H9 (cell line): ENCODE results near the gene LPP. TPM values are rescaled to one million over a fixed set of nuclear protein-coding genes. Genes with fewer than 3 reads are reported as not detected.

Source experiments
- DNase-seq: peaks from one replicate; pipeline ENCODE4 v3.0.0-alpha.2; 2017
- H2AFZ ChIP-seq: one replicate; pipeline ENCODE4 v1.6.1; 2013; ENCODE audit warnings: mild to moderate bottlenecking, low read length, control low read depth, moderate library complexity
- H2AK5ac ChIP-seq: 2 replicates; pipeline ENCODE4 v1.6.1; 2013; ENCODE audit warnings: low read length, control low read depth, mixed read lengths; ENCODE audit not compliant: insufficient read length
- H2BK120ac ChIP-seq: one replicate; pipeline ENCODE4 v1.6.1; 2013; ENCODE audit warnings: low read depth, mild to moderate bottlenecking, low read length, control low read depth, inconsistent platforms; ENCODE audit not compliant: poor library complexity, severe bottlenecking
- H2BK12ac ChIP-seq: 2 replicates; pipeline ENCODE4 v1.6.1; 2013; ENCODE audit warnings: low read length, control low read depth, mixed read lengths, low read depth; ENCODE audit not compliant: insufficient read length
- H2BK15ac ChIP-seq: 2 replicates; pipeline ENCODE4 v1.6.1; 2013; ENCODE audit warnings: low read depth, low read length, control low read depth
- H2BK20ac ChIP-seq: one replicate; pipeline ENCODE4 v1.6.1; 2013; ENCODE audit warnings: low read depth, mild to moderate bottlenecking, low read length, control low read depth, inconsistent platforms; ENCODE audit not compliant: poor library complexity, severe bottlenecking
- H2BK5ac ChIP-seq: 2 replicates; pipeline ENCODE4 v1.6.1; 2013; ENCODE audit warnings: low read length, control low read depth, mixed read lengths; ENCODE audit not compliant: insufficient read length
- H3K14ac ChIP-seq: 2 replicates; pipeline ENCODE4 v1.6.1; 2013; ENCODE audit warnings: low read length, control low read depth; ENCODE audit not compliant: insufficient read depth
- H3K18ac ChIP-seq: 2 replicates; pipeline ENCODE4 v1.6.1; 2013; ENCODE audit warnings: low read depth, mild to moderate bottlenecking, mixed read lengths, low read length, control low read depth; ENCODE audit not compliant: insufficient read length
- H3K23ac ChIP-seq: 2 replicates; pipeline ENCODE4 v1.6.1; 2013; ENCODE audit warnings: low read length, control low read depth, mixed read lengths, low read depth; ENCODE audit not compliant: insufficient read length
- H3K23me2 ChIP-seq: 2 replicates; pipeline ENCODE4 v1.6.1; 2013; ENCODE audit warnings: low read depth, mild to moderate bottlenecking, mixed read lengths, low read length, control low read depth; ENCODE audit not compliant: insufficient read length, poor library complexity, severe bottlenecking
- H3K27ac ChIP-seq: 2 replicates; pipeline ENCODE4 v1.5.1; 2013; ENCODE audit warnings: low read length, control low read depth, mixed read lengths, low read depth; ENCODE audit not compliant: insufficient read length
- H3K27me3 ChIP-seq: 2 replicates; pipeline ENCODE4 v1.6.1; 2013; ENCODE audit warnings: low read length, control low read depth, inconsistent platforms; ENCODE audit not compliant: insufficient read depth
- H3K4ac ChIP-seq: 2 replicates; pipeline ENCODE4 v1.6.1; 2013; ENCODE audit warnings: low read depth, mild to moderate bottlenecking, control low read depth, inconsistent platforms, low read length, moderate library complexity
- H3K4me1 ChIP-seq: 2 replicates; pipeline ENCODE4 v1.6.1; 2013; ENCODE audit warnings: low read length, control low read depth, inconsistent platforms; ENCODE audit not compliant: insufficient read depth
- H3K4me2 ChIP-seq: 2 replicates; pipeline ENCODE4 v1.6.1; 2013; ENCODE audit warnings: low read length, control low read depth, mixed read lengths; ENCODE audit not compliant: insufficient read length, insufficient read depth
- H3K56ac ChIP-seq: 2 replicates; pipeline ENCODE4 v1.6.1; 2013; ENCODE audit warnings: low read depth, mild to moderate bottlenecking, mixed read lengths, low read length, control low read depth; ENCODE audit not compliant: insufficient read length
- H3K79me1 ChIP-seq: 2 replicates; pipeline ENCODE4 v1.6.1; 2013; ENCODE audit warnings: low read depth, mild to moderate bottlenecking, moderate library complexity, low read length, control low read depth, inconsistent platforms; ENCODE audit not compliant: insufficient read depth, poor library complexity, severe bottlenecking
- H3K79me2 ChIP-seq: 2 replicates; pipeline ENCODE4 v1.6.1; 2013; ENCODE audit warnings: low read length, control low read depth, inconsistent platforms; ENCODE audit not compliant: insufficient read depth
- H3K9ac ChIP-seq: 2 replicates; pipeline ENCODE4 v1.6.1; 2013; ENCODE audit warnings: low read length, control low read depth, mixed read lengths; ENCODE audit not compliant: insufficient read length; ENCODE audit errors: extremely low read depth
- H3K9me3 ChIP-seq: one replicate; pipeline ENCODE4 v1.6.1; 2013; ENCODE audit warnings: low read depth, low read length, inconsistent platforms; ENCODE audit not compliant: control insufficient read depth
- H3T11ph ChIP-seq: one replicate; pipeline ENCODE4 v1.6.1; 2013; ENCODE audit warnings: mild to moderate bottlenecking, low read length, control low read depth, inconsistent platforms
- H4K20me1 ChIP-seq: one replicate; pipeline ENCODE4 v1.6.1; 2013; ENCODE audit not compliant: control insufficient read depth, insufficient read length, insufficient read depth
- H4K5ac ChIP-seq: 2 replicates; pipeline ENCODE4 v1.6.1; 2013; ENCODE audit warnings: low read depth, mild to moderate bottlenecking, mixed read lengths, low read length, control low read depth; ENCODE audit not compliant: insufficient read length
- H4K8ac ChIP-seq: replicated peaks from 2 replicates; pipeline ENCODE4 v1.6.1; 2013; ENCODE audit warnings: low read length, control low read depth, mixed read lengths, low read depth; ENCODE audit not compliant: insufficient read length
- H4K91ac ChIP-seq: 2 replicates; pipeline ENCODE4 v1.6.1; 2013; ENCODE audit warnings: low read depth, mild to moderate bottlenecking, moderate library complexity, mixed read lengths, low read length, control low read depth; ENCODE audit not compliant: insufficient read length
- H3K27ac Mint-ChIP-seq, 3 experiments: 2 replicates in 2 of 3; 3 replicates in 1 of 3; pipeline ENCODE4 v1.8.0; 2020 to 2021; ENCODE audit warnings: mixed read lengths in 3 of 3, mild to moderate bottlenecking in 1 of 3, moderate library complexity in 1 of 3
- H3K27me3 Mint-ChIP-seq: 2 replicates; pipeline ENCODE4 v1.8.0; 2021; ENCODE audit warnings: low read depth, mild to moderate bottlenecking, moderate library complexity, mixed read lengths
- H3K36me3 Mint-ChIP-seq, 3 experiments: 2 replicates in 2 of 3; 3 replicates in 1 of 3; pipeline ENCODE4 v1.8.0; 2020 to 2021; ENCODE audit warnings: low read depth in 3 of 3, mixed read lengths in 3 of 3; ENCODE audit not compliant: insufficient read depth in 1 of 3
- H3K4me1 Mint-ChIP-seq, 2 experiments: 2 replicates each; pipeline ENCODE4 v1.8.0; 2020; ENCODE audit warnings: mixed read lengths in 2 of 2
- H3K4me3 Mint-ChIP-seq, 2 experiments: 2 replicates in 1 of 2; 3 replicates in 1 of 2; pipeline ENCODE4 v1.8.0; 2020 to 2021; ENCODE audit warnings: mild to moderate bottlenecking in 2 of 2, mixed read lengths in 2 of 2, moderate library complexity in 1 of 2
- H3K9me3 Mint-ChIP-seq, 2 experiments: 2 replicates in 1 of 2; 3 replicates in 1 of 2; pipeline ENCODE4 v1.8.0; 2020; ENCODE audit warnings: mild to moderate bottlenecking in 2 of 2, mixed read lengths in 2 of 2, moderate library complexity in 1 of 2
- WGBS: extraction: QIAGEN DNeasy Blood & Tissue Kit; methylation state at CpG from one replicate; pipeline ENCODE4 v1.1.7; 2013; ENCODE audit warnings: missing lambda C conversion rate, low lambda C conversion rate, mixed read lengths; ENCODE audit not compliant: insufficient read length; ENCODE audit errors: extremely low coverage; 5-methylcytosine and 5-hydroxymethylcytosine counted together
- total RNA-seq: library from RNA; stranded (reverse); gene quantifications from 2 replicates; pipeline ENCODE4 v1.2.1, GENCODE V29; 2021
- TF ChIP-seq, protein P1 (sequence below): fragments of 200-600 bp; sonication (generic); conservative IDR thresholded peaks from 3 replicates; pipeline ENCODE4 v1.8.0; 2021; ENCODE audit warnings: antibody characterized with exemption, mild to moderate bottlenecking

Gene LPP
- total RNA-seq, 1 experiment from 2014 or later, result 64.6 TPM

DNA sequence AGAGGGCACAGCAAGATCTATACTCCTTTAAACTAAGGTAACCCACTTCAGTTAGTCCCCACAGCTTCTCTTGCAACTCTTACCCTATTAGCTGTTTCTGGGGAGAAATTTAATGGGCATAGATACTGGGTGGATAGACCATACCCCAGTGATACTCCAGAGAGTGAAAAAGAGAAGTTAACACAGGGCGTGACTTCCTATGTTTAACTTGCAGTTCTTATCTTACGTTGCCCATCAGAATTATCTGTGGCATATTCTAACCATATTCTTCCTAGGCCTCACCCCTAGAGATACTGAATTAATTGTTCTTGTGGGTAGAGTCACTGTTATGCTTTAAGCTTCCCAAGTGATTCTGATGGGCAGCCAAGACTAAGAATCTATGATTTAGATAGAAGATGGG, 532.4 kb downstream of the LPP start:
- Mint-ChIP-seq H3K27ac (0 out of 7 replicates have a peak overlapping the region, but pooled peaks of 1 of the 3 experiments have one; percentile 16), H3K9me3 (no peaks in the 10 kb centered on the region), H3K4me3 (no peak overlapping the region), H3K4me1 (peaks cover 8 to 12% of the 10 kb centered on the region in 2 experiments), H3K36me3 (no peaks in the 10 kb centered on the region), H3K27me3 (no peaks in the 10 kb centered on the region)
- Histone ChIP-seq H2AK5ac (no peak overlapping the region), H3K23ac (no peak overlapping the region), H3K9ac (no peak overlapping the region), H4K91ac (no peak overlapping the region), H3K27ac (no peak overlapping the region), H4K20me1 (no peaks in the 10 kb centered on the region), H2AFZ (no peak overlapping the region), H3K23me2 (no peaks in the 10 kb centered on the region), H3K18ac (no peak overlapping the region), H3K4ac (no peak overlapping the region), H3K4me1 (peaks cover 3% of the 10 kb centered on the region; the same call in 1 of the 2 replicates), H4K5ac (no peak overlapping the region), H3T11ph (no peak overlapping the region), H3K27me3 (no peaks in the 10 kb centered on the region), H3K79me2 (no peaks in the 10 kb centered on the region), H3K56ac (no peak overlapping the region), H3K9me3 (no peaks in the 10 kb centered on the region), H3K79me1 (no peaks in the 10 kb centered on the region), H4K8ac (no peak overlapping the region), H3K14ac (no peak overlapping the region), H3K4me2 (no peak overlapping the region), H2BK120ac (no peak overlapping the region), H2BK12ac (no peak overlapping the region), H2BK5ac (no peak overlapping the region), H2BK20ac (no peak overlapping the region), H2BK15ac (no peak overlapping the region)
- DNase-seq, result no peak
- TF ChIP-seq, protein P1, sequence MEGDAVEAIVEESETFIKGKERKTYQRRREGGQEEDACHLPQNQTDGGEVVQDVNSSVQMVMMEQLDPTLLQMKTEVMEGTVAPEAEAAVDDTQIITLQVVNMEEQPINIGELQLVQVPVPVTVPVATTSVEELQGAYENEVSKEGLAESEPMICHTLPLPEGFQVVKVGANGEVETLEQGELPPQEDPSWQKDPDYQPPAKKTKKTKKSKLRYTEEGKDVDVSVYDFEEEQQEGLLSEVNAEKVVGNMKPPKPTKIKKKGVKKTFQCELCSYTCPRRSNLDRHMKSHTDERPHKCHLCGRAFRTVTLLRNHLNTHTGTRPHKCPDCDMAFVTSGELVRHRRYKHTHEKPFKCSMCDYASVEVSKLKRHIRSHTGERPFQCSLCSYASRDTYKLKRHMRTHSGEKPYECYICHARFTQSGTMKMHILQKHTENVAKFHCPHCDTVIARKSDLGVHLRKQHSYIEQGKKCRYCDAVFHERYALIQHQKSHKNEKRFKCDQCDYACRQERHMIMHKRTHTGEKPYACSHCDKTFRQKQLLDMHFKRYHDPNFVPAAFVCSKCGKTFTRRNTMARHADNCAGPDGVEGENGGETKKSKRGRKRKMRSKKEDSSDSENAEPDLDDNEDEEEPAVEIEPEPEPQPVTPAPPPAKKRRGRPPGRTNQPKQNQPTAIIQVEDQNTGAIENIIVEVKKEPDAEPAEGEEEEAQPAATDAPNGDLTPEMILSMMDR, result no peak
- no CpG with 5 or more reads among the region's 2 CpGs for WGBS
